Measurements from ENCODE around the gene GPR37L1.
"Not testable (repeated sequence)": the region's sequence is repeated elsewhere in the genome, so short reads cannot be mapped to it uniquely, and the experiment has no call there.

GPR37L1 gene

GRCh38 chr1:202171292-202172014 is 48.7 kb downstream of the GPR37L1 start:
- H3K4me3 ChIP-seq, result no peak overlapping the region
- no peaks in the 10 kb centered on the region for H3K9me3 ChIP-seq (ENCODE audit: low read depth, low read length)
- H3K9ac ChIP-seq (ENCODE audit: insufficient read length), result no peak overlapping the region
- no peak overlapping the region for H3K27ac ChIP-seq
- no peak for TF ChIP-seq EZH2 (IDR thresholded peaks at IDR 0.05)
- TF ChIP-seq POLR2AphosphoS5 (IDR thresholded peaks at IDR 0.05; ENCODE audit: borderline replicate concordance, low read depth, low read length), result no peak
- no peak for TF ChIP-seq FOXP2 (optimal IDR thresholded peaks at IDR 0.05; ENCODE audit: control extremely low read depth, extremely low read length, insufficient read depth)
- DNase-seq (ENCODE audit: low read depth, low spot score), result no peak
- no peaks in the 10 kb centered on the region for H3K36me3 ChIP-seq (ENCODE audit: insufficient read depth, low read length)

- Histone ChIP-seq H3K4me3 (no peak overlapping the region), H3K9ac (ENCODE audit: insufficient read length) (no peak overlapping the region), H3K9me3 (ENCODE audit: low read depth, low read length) (no peaks in the 10 kb centered on the region), H3K36me3 (ENCODE audit: insufficient read depth, low read length) (no peaks in the 10 kb centered on the region), H3K27ac (no peak overlapping the region)
- no peak for DNase-seq (ENCODE audit: low read depth, low spot score)
- TF ChIP-seq EZH2 (IDR thresholded peaks at IDR 0.05) (no peak), FOXP2 (optimal IDR thresholded peaks at IDR 0.05; ENCODE audit: control extremely low read depth, extremely low read length, insufficient read depth) (no peak), POLR2AphosphoS5 (IDR thresholded peaks at IDR 0.05; ENCODE audit: borderline replicate concordance, low read depth, low read length) (no peak)
These were observed 49.3 kb downstream of the GPR37L1 start for GRCh38 chr1:202172015-202172355.

GRCh38 chr1:202173993-202174392 is 51.3 kb downstream of the GPR37L1 start:
- H3K9ac ChIP-seq (ENCODE audit: insufficient read length), result no peak overlapping the region
- DNase-seq (ENCODE audit: low read depth, low spot score), result no peak

GRCh38 chr1:202176949-202177927 is 54.5 kb downstream of the GPR37L1 start:
- Histone ChIP-seq H3K36me3 (ENCODE audit: insufficient read depth, low read length) (no peaks in the 10 kb centered on the region), H3K9ac (ENCODE audit: insufficient read length) (no peak overlapping the region), H3K9me3 (ENCODE audit: low read depth, low read length) (no peaks in the 10 kb centered on the region), H3K4me3 (no peak overlapping the region), H3K27ac (no peak overlapping the region)
- no peak for DNase-seq (ENCODE audit: low read depth, low spot score)
- no peak for TF ChIP-seq POLR2AphosphoS5 (IDR thresholded peaks at IDR 0.05; ENCODE audit: borderline replicate concordance, low read depth, low read length)
- TF ChIP-seq FOXP2 (optimal IDR thresholded peaks at IDR 0.05; ENCODE audit: control extremely low read depth, extremely low read length, insufficient read depth), result no peak
- TF ChIP-seq EZH2 (IDR thresholded peaks at IDR 0.05), result no peak

More at GRCh38 chr1:202173993-202174392, 51.3 kb downstream of the GPR37L1 start:
- TF ChIP-seq EZH2 (IDR thresholded peaks at IDR 0.05) (no peak), POLR2AphosphoS5 (IDR thresholded peaks at IDR 0.05; ENCODE audit: borderline replicate concordance, low read depth, low read length) (no peak), FOXP2 (optimal IDR thresholded peaks at IDR 0.05; ENCODE audit: control extremely low read depth, extremely low read length, insufficient read depth) (no peak)
- no peak overlapping the region for H3K4me3 ChIP-seq
- H3K36me3 ChIP-seq (ENCODE audit: insufficient read depth, low read length), result no peaks in the 10 kb centered on the region
- no peak overlapping the region for H3K27ac ChIP-seq
- no peaks in the 10 kb centered on the region for H3K9me3 ChIP-seq (ENCODE audit: low read depth, low read length)

- TF ChIP-seq EZH2 (IDR thresholded peaks at IDR 0.05) (no peak), POLR2AphosphoS5 (IDR thresholded peaks at IDR 0.05; ENCODE audit: borderline replicate concordance, low read depth, low read length) (no peak), FOXP2 (optimal IDR thresholded peaks at IDR 0.05; ENCODE audit: control extremely low read depth, extremely low read length, insufficient read depth) (no peak)
- H3K36me3 ChIP-seq (ENCODE audit: insufficient read depth, low read length), result no peaks in the 10 kb centered on the region
- no peaks in the 10 kb centered on the region for H3K9me3 ChIP-seq (ENCODE audit: low read depth, low read length)
- no peak overlapping the region for H3K27ac ChIP-seq
- no peak for DNase-seq (ENCODE audit: low read depth, low spot score)
- no peak overlapping the region for H3K4me3 ChIP-seq
- H3K9ac ChIP-seq (ENCODE audit: insufficient read length), result no peak overlapping the region
These were observed 57.4 kb downstream of the GPR37L1 start for GRCh38 chr1:202179828-202180750.

GRCh38 chr1:202180751-202181139 is 58.0 kb downstream of the GPR37L1 start:
- H3K9ac ChIP-seq (ENCODE audit: insufficient read length); DNase-seq (ENCODE audit: low read depth, low spot score); H3K4me3 ChIP-seq; H3K36me3 ChIP-seq (ENCODE audit: insufficient read depth, low read length); H3K27ac ChIP-seq; H3K9me3 ChIP-seq (ENCODE audit: low read depth, low read length): not testable (repeated sequence)

- Histone ChIP-seq H3K4me3 (no peak overlapping the region), H3K36me3 (ENCODE audit: insufficient read depth, low read length) (no peaks in the 10 kb centered on the region), H3K27ac (no peak overlapping the region), H3K9ac (ENCODE audit: insufficient read length) (no peak overlapping the region), H3K9me3 (ENCODE audit: low read depth, low read length) (no peaks in the 10 kb centered on the region)
- DNase-seq (ENCODE audit: low read depth, low spot score), result no peak
- TF ChIP-seq EZH2 (IDR thresholded peaks at IDR 0.05) (no peak), POLR2AphosphoS5 (IDR thresholded peaks at IDR 0.05; ENCODE audit: borderline replicate concordance, low read depth, low read length) (no peak), FOXP2 (optimal IDR thresholded peaks at IDR 0.05; ENCODE audit: control extremely low read depth, extremely low read length, insufficient read depth) (no peak)
These were observed 58.9 kb downstream of the GPR37L1 start for GRCh38 chr1:202181586-202181985.

Data from SK-N-MC (cell line).